NCI-H69 (cell line): ENCODE data around the gene LCORL.
"Not testable (repeated sequence)": the region's sequence is repeated elsewhere in the genome, so short reads cannot be mapped to it uniquely, and the experiment has no call there.

Source experiments
- DNase-seq: peaks from one replicate; lab custom pipeline; 2025; lab: John Stamatoyannopoulos, UW

Gene LCORL

DNA sequence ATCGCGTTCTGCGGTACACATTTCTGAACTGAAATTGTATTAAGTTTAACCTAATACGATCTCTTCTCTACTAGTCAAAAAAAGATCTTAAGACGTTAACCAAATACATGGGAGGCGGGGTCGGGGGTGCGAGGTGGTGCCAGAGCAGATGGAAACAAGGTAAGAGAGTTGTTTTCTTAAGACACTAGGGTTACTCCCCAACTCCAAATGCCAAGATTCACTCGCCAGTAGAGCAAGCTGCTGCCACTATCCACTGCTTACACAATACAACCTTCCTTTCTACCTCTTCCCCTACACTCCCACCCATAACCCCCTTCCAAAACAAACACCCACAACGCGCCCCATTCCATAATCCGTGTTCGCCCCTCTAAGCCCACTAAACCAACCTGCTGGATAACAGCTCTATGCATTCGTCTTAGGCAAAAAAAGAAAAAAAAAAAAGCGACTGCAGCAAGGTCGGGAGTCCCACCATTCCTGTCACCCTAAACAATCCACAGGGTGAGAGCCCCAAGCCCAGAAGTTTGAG lies 1.3 kb downstream of the LCORL start:
- peak; percentile 37 for DNase-seq

DNA sequence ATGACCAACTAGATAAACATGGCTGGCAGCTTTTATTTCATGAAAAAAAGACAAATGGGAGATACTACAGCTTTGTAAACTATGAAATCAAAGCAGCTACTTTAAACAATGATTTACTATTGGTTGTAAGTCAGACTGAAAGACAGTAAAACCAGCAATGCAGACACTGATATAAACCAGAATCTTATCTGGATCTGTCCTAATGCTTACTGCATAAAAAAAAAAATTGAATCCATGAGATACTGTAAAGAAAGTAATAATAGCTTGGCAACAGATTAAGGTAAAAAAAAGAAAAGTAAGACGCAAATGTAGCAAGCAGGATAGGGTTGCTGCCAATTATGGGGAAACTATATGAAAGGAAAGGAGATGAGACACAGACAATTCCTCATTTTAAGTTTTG lies 7.3 kb downstream of the LCORL start:
- DNase-seq, result no peak

DNA sequence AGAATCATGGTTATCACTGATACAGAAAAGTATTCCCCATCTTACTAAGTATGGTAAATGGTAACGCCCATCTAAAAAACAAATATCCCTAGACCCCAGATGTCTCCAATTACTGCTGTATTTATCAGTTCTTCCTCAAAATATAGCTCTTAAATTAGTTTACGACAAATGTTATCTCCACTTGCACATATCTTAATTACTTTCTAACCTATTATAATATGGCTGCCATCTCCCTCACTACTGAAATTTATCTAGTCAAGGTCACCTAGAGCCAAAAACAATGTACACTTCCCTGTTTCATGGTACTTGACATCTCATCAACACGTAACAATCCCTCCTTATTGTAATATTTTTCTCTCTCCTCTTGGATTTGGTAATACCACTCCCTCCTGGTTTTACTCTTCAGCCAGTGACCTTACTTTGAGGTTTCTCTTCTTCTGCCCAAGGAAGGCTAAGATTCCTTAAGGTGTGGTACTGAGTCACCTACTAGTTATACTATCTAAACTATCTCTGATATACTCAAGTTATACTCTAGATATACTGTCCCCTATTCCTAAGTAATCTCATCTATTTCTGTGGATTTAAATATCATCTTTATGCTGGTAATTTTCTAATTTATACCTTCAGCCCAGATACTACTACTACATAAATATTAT lies 8.6 kb downstream of the LCORL start:
- no peak for DNase-seq

DNA sequence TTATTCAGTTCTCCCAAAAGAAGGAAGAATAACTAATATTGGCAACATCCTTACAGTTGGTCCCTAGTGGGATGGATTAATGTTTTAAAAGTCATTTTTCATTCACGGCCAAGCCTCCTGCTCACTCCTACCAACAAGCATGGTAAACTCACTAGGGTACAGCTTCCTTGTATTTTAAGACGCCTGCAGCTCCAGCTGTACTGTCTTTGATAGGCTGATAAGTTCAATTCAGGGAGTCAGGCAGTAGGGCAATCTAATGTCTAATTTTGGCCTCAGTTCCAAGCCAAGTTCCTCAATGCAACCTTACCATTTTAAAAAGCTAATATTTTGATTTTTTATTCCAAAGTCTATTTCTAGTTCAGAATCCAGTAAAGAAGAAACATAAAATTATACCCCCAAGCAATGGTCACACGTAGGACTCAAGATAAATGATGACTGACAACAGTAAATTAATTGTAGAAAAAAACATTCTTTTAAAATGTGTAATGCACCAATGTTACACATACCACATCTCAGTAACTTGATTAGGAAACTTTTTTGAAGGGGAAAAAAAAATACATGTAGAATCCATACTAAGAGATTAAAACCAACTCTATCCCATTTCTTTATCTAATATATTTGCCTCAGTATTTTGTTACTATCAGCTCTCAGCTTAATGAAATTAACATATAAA lies 9.3 kb downstream of the LCORL start:
- no peak for DNase-seq

DNA sequence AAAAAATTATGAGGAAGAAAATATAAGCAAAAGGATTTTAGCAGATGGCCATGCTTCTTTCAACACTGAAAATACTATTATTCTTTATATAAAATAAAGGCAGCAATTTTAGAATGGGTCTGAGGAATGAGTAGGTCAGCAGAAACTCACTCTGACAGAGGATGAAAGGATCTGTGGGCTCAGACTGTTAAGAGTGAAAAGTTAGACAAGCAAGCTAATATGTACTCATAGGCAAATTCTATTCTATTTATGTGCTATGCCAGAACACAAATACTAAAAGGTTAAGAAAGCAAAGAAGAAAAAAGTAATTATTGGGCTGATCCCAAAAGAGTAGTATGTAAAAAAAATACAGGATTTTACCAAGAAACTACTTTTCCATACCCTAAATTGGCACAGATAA lies 13.9 kb downstream of the LCORL start:
- DNase-seq, result no peak

DNA sequence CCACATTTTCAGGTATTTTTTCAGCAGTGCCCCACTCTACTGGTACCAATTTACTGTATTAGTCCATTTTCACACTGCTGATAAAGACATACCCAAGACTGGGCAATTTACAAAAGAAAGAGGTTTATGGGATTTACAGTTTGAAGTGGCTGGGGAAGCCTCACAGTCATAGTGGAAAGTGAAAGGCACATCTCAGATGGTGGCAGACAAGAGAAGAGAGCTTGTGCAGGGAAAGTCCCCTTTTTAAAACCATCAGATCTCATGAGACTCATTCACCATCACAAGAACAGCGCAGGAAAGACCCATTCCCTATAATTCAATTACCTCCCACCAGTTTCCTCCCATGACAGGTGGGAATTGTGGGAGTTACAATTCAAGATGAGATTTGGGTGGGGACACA lies 15.1 kb downstream of the LCORL start:
- DNase-seq, result not testable (repeated sequence)

DNA sequence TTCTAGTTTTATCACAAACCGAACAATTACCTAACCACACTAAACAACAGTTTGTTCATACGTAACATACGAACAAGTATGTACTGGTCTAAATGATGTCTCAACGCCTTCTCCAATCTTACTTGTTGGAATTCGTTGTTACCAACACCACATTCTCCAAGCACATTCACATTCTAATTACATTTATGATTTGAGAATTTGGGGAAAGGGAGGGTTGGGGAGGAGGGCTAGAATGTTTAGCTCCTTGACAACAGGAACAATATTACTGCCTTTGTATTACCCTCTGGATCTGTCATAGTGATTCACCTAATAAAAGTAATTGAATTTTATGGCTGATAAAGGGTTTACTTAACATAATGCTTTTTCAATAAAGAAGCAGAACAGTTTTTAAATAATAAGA lies 24.4 kb downstream of the LCORL start:
- no peak for DNase-seq

DNA sequence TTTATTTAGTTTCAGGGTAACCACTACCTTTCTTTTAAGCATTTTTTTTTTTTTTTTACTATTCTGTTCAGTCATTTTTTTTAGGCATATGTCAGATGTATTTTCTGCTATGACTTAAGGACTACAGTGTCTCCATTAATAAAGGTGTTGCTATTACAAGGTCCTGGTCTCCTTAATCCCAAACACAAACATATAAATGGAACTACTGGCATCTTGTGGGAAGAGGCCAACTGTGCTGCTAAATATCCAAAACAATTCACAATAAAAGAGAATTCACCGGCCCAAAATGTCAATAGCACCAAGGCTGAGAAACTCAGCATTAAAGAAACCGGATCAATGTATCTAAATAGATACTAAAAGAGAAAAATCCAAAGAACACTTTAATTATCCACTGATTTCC lies 26.4 kb downstream of the LCORL start:
- no peak for DNase-seq

DNA sequence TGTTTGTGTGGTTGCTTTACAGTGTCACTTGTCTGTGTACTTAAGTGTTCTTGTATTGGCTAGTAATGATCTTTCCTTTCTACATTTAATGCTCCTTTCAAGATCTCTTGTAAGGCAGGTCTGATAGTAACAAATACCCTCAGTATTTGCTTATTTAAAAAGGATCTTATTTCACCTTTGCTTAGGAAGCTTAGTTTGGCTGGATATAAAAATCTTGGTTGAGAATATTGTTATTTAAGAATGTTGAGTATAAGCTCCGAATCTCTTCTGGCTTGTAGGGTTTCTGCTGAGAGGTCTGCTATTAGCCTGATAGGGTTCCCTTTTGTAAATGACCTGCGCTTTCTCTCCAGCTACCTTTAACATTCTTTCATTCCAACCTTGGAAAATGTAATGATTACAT lies 35.7 kb downstream of the LCORL start:
- no peak for DNase-seq

DNA sequence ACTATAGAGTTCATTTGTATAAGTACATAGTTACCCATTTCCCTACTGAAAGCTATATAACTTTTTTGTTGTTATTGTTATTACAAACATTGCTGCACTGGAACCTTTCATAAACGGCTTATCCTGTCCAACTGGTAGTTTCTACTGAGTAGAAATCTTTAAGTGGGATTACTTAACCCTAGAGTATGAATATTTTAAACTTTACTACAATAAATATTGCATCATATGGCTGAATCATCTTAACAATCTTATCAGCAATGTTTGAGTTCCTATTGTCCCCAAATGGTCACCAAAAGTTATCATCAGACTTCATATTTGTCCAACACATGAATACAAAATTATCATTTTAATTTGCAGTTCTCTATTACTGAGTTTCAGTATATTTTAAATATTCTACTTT lies 40.5 kb downstream of the LCORL start:
- no peak for DNase-seq

DNA sequence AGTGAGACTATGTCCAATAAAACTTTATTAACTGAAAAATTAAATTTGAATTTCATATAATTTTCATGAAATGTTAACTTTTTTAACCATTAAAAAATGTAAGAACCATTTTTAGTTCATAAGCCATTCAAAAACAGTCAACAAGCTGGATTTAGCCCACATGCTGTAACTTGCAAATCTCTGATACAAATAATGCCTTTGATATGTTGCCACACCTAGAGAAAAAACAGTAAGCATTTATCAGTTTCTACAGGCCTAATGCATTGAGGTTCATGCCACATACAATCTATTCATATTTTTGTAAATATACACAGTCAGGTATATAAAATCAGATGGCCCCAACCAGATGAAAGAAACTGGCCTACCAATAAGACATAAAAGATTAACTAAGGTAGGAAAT lies 52.8 kb downstream of the LCORL start:
- DNase-seq, result no peak

DNA sequence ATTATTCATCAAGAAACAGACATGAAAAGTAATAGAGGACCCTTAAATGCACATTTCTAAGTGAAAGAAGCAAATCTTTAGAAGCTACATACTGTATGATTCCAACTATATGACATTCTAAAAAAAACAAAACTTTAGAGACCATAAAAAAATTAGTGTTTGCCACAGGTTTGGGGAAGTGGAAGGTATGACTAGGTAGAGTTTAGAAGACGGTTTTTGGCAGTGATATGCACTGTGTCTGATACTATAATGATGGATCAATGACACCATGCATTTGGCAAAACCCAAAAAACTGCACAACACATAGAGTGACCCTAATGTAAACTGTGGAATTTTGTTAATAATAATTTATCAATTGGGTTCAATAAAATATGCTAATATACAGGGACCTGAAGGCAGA lies 54.5 kb downstream of the LCORL start:
- DNase-seq, result no peak

DNA sequence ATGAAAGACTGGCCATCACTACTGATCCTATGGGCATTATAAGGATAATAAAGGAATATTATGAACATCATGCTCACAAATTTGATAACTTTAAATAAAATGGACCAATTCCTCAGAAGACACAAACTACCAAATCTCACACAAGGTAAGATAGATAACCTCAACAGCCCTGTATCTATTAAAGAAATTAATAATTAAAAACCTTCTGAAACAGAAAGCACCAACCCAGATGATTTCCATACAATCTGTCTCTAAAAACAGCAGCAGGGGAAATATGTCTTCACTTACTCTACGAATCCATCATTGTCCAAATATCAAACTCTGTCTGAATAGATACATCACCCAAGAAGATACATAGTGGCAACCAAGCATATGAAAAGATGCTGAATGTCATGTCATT lies 55.2 kb downstream of the LCORL start:
- DNase-seq, result no peak

DNA sequence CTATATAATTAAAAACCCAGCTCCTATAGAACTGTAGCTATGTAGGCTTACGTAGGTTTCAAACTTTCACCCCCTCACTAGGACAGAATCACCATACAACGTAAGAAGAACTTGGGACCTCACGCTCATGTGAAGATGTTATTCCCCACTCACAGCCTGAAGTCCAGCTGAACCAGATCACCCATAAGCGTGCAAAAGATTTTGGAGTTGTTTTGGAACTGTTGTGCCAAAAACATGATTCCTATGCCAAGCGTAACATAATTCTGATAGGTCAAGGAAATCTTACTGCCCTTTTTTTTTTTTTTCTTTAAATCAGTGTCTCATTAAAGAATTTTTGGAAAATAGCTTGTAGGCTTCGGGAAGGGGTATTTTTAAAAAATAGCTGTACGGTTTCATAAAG lies 57.0 kb downstream of the LCORL start:
- no peak for DNase-seq

DNA sequence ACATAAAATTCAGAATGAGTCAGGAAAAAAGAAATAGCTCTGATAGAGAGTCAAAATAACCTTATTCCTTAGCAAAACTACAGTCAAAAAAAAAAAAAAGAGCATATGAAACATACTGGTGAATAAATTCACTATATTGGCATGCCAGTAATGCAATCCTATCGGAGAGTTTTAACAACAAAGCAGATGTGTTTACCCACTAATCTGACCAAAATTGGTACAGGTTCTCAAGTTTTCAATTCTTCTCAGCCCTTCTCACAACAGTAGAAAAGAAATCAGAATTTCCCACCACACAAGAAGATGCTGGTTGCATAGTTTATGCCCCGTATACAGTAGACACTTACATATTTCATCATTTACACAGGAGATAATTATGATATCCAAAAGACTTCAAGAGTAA lies 59.4 kb downstream of the LCORL start:
- DNase-seq, result no peak

DNA sequence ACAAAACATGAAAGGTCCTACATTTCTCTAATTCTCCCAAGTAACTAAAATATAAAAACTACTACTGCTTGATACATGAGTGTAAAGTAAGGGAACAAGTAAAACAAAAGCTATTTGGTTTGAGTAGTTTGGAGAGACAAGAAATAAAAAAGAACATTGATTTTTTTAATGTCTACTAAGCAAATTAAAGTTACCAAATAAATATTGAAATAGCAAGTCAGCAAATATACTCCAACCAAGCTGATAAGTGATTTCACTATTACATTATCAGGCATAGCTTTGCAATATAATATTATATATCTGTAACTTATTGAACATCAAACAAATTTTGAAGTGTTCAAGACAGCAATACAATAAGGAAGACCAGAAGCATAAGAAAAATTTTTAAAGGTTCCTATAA lies 60.3 kb downstream of the LCORL start:
- DNase-seq, result no peak

DNA sequence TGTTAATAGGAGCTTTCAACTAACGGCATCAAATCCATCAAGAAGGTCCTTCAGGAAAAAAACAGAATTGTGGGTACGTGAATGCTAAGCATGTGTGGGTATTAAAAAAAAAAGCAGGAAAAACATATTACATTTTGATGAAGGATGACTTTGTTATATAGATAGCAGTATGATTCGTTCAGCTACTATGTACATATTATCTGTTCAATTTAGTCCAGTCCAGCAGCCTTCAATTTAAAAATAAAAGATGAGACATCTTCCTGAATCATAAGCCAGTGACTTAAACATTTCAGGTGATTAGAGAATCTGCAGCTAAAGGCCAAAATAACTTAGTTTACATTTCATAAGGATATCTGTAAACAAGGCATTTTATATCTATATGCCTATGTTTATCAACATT lies 63.4 kb downstream of the LCORL start:
- DNase-seq, result no peak

DNA sequence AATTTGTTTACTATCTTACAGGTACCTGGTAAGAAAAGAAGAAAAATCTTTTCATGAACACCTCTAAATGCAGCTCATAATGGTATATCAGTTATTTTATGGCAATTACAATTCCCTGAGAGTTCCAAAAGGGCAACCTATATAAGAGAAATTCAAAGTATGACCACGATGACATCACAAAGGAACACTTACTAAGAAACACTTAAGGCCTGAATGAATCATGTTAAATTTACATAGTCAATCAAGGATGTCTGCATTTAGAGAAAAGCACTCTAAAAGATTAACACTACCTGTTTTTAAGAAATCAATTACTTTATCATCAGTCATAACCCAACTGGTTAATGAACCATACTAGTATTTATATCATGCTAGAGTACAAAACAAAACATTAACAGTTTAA lies 63.9 kb downstream of the LCORL start:
- no peak for DNase-seq

DNA sequence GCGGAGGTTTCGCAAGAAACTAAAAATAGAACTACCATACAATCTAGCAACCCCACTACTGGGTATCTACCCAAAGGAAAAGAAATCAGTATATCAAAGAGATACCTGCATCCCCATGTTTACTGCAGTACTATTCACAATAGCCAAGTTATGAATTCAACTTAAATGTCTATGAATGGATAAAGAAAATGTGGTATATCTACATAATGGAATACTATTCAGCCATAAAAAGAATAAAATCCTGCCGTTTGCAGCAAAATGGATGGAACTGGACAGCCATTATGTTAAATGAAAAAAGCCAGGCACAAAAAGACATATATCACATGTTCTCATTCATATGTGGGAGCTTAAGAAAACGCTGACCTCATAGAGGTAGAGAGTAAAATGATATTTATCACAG lies 65.3 kb downstream of the LCORL start:
- no peak for DNase-seq

DNA sequence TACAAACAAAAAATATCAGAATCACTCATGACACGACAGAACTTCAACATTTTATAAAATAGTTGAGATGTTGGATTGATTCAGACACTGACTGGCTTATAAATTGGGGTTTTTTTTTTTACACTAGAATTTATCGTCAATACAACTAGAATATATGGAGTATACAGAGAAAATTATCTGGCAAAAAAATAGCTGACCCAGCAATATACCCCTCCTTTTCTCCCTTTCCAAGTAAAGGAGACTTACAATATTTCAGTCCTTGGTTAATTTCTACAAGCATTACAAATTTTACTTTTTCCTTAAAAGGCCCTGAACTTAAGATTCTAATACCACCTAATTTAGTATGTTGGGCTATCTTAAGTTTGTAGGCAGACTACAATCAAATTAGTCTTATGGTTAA lies 76.3 kb downstream of the LCORL start:
- DNase-seq, result no peak

DNA sequence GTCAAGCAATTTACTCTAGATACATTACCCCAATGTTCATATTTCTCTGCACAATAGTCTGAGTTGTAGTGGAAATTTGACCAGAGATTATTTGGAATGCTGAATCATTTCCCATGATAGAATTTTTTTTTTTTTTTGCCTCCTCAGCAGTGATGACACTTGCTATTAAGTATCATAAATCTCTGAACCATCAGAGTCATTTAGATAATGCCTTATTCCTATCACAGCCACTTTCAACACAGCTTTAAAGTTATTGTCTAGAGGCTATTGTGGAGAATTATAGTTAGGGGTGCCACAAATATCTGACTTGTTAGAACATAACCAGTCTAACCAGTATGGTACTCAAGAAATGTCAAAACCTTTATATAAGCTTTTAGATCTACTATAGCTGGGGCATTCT lies 79.8 kb downstream of the LCORL start:
- DNase-seq, result no peak

DNA sequence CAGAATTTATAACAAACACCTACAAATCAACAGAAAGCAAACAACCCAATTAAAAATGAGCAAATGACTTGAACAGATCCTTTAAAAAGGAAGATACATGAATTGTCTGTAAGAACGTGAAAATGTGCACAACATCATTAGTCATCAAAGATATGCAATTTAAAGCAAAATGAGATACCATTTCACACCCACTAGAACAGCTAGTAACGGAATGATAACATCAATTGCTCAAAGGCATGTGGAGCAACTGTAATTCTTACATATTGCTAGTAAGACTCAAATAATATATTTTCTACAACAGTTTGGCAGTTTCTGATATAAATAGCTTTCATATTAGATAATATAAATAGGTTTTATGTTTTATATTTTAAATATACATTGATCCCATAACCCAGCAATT lies 82.5 kb downstream of the LCORL start:
- no peak for DNase-seq

DNA sequence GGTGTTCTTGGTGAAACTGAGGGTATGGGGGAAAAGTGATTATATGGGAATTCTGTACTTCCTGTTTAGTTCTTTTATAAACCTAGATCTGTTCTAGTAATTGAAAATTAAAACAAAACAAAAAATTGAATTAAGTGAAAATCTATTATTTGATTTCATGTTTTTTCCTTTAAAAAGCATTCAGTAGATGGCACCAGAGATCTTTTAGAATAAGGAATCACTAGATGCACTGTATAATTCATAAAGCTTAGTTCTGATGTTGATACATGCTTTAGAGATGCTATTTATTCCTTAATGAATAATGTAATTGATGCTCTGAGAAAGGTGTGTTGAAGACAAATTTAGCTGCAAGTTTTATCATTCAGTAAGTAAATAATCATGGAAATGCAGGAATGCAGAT lies 87.3 kb downstream of the LCORL start:
- no peak for DNase-seq

DNA sequence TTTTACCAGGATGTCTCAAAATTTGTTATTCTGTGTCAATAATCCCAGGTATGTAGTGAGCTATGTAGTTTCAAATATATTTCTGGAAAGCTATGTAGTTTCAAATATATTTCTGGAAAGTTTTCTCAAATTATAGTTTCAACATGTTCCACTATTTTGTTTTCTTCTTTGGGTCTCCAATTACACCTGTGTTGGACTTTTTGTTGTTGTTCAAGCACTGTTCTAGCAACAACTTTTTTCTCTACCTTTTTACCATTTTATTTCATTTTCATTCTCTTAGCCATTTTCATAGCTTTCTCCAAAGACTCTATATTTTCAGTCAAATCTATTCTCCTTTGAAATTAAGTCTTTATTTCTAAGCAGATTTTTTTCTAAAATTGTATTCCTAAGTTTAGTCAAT lies 88.4 kb downstream of the LCORL start:
- DNase-seq, result no peak
